Ishikawa (cell line): ENCODE data around the gene PDK4.

Experiments
- CREB1 ChIP-seq: IDR thresholded peaks from 2 replicates; pipeline ENCODE4 v1.6.1; 2012; ENCODE audit warnings: low read depth
- NFIC ChIP-seq: IDR thresholded peaks from 2 replicates; pipeline ENCODE4 v1.6.1; 2012
- RAD21 ChIP-seq: IDR thresholded peaks from 2 replicates; pipeline ENCODE4 v1.6.1; 2012; ENCODE audit warnings: low read depth
- TAF1 ChIP-seq: IDR thresholded peaks from 2 replicates; pipeline ENCODE4 v1.6.1; 2012; ENCODE audit warnings: low read depth, mild to moderate bottlenecking
- ZBTB7A ChIP-seq: IDR thresholded peaks from 2 replicates; pipeline ENCODE4 v1.6.1; 2012; ENCODE audit warnings: low read depth
- TF ChIP-seq, protein P1 (sequence below): IDR thresholded peaks from 2 replicates; pipeline ENCODE4 v1.6.1; 2012
- TF ChIP-seq, protein P2 (sequence below): IDR thresholded peaks from 2 replicates; pipeline ENCODE4 v1.6.1; 2012; ENCODE audit warnings: low read depth, mild to moderate bottlenecking

DNA sequence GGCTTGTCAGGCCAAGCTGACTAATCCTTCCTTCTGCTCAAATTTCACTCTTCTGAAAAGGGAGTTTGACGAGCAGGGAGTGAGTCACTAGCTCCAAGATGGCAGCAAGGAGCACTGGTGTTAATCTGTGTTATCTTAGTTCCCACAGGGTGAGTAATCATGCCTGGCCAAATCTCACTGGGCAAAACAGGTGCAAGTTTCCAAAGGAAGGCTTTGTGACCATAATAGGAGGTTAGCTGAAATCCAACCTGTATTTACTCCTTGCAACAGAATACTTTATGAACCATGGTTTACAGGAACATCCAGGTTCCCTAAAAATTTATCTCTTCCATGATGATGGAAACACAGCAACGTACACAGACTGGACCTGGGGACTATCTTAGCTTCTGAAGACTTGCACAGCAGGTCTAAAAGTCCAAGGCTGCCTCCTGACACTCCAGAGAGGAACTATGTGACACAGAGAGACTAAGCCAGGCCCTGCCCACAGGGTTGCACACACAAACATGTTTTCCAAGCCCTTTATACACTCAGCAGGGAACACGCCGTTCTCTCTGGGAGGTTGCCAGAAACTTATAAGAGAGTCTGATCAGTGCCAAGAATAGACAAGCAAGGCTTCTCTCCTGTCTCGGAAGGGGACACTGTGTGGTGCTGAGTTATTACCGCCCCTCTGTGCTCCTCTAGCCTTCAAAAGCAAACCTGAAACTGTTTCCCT, 46.3 kb downstream of the PDK4 start:
- no peak for TF ChIP-seq CREB1
- TF ChIP-seq, protein P1, sequence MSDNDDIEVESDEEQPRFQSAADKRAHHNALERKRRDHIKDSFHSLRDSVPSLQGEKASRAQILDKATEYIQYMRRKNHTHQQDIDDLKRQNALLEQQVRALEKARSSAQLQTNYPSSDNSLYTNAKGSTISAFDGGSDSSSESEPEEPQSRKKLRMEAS: no peak
- TF ChIP-seq TAF1: no peak
- TF ChIP-seq NFIC: peak; percentile 51; the same call in 1 of the 2 replicates
- TF ChIP-seq, protein P2, sequence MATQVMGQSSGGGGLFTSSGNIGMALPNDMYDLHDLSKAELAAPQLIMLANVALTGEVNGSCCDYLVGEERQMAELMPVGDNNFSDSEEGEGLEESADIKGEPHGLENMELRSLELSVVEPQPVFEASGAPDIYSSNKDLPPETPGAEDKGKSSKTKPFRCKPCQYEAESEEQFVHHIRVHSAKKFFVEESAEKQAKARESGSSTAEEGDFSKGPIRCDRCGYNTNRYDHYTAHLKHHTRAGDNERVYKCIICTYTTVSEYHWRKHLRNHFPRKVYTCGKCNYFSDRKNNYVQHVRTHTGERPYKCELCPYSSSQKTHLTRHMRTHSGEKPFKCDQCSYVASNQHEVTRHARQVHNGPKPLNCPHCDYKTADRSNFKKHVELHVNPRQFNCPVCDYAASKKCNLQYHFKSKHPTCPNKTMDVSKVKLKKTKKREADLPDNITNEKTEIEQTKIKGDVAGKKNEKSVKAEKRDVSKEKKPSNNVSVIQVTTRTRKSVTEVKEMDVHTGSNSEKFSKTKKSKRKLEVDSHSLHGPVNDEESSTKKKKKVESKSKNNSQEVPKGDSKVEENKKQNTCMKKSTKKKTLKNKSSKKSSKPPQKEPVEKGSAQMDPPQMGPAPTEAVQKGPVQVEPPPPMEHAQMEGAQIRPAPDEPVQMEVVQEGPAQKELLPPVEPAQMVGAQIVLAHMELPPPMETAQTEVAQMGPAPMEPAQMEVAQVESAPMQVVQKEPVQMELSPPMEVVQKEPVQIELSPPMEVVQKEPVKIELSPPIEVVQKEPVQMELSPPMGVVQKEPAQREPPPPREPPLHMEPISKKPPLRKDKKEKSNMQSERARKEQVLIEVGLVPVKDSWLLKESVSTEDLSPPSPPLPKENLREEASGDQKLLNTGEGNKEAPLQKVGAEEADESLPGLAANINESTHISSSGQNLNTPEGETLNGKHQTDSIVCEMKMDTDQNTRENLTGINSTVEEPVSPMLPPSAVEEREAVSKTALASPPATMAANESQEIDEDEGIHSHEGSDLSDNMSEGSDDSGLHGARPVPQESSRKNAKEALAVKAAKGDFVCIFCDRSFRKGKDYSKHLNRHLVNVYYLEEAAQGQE: no peak
- no peak for TF ChIP-seq ZBTB7A
- no peak for TF ChIP-seq RAD21
